ENCODE results near the gene MYH7B. TPM values are rescaled to one million over a fixed set of nuclear protein-coding genes. Genes with fewer than 3 reads are reported as not detected.

MYH7B gene
- total RNA-seq, 1 experiment from 2014 or later, result 0.98 TPM

DNA sequence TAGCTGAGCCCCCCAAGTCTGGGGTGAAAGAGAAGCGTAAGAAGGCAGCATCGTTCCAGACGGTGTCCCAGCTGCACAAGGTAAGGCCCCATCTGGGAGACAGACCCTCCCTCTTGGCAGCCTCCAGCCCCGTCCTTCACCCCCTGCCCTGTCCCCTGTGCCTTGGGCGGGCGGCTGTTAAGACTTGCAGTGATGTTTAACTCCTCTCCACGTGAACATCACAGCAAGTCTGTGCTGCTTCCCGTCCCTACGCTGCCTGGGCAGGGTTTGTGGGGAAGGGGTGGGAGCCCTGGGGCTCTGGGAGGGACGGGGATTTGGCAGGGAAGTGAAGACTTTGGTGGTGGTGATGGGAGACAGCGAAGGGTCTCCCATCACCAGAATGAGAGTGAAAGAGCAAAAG, 34.6 kb downstream of the MYH7B start:
- Mint-ChIP-seq H3K9me3 (no peaks in the 10 kb centered on the region), H3K4me3 (no peak overlapping the region), H3K36me3 (no peaks in the 10 kb centered on the region), H3K27ac (no peak overlapping the region), H3K4me1 (peaks cover 5% of the 10 kb centered on the region), H3K27me3 (ENCODE audit: low read depth) (peaks cover 17% of the 10 kb centered on the region)
- ChIA-PET CTCF (interaction anchor here (1.1 kb wide), 1 partner anchor 116 kb away, joined by 3 read pairs; no protein-coding TSS in a partner anchor), POLR2A (no interaction called here)
- ATAC-seq (no peak), DNase-seq (ENCODE audit: low spot score) (no peak)
- no peak for TF ChIP-seq HMGA2 (CRISPR knock-in tag; IDR thresholded peaks at IDR 0.05)
- TF ChIP-seq, protein P1, sequence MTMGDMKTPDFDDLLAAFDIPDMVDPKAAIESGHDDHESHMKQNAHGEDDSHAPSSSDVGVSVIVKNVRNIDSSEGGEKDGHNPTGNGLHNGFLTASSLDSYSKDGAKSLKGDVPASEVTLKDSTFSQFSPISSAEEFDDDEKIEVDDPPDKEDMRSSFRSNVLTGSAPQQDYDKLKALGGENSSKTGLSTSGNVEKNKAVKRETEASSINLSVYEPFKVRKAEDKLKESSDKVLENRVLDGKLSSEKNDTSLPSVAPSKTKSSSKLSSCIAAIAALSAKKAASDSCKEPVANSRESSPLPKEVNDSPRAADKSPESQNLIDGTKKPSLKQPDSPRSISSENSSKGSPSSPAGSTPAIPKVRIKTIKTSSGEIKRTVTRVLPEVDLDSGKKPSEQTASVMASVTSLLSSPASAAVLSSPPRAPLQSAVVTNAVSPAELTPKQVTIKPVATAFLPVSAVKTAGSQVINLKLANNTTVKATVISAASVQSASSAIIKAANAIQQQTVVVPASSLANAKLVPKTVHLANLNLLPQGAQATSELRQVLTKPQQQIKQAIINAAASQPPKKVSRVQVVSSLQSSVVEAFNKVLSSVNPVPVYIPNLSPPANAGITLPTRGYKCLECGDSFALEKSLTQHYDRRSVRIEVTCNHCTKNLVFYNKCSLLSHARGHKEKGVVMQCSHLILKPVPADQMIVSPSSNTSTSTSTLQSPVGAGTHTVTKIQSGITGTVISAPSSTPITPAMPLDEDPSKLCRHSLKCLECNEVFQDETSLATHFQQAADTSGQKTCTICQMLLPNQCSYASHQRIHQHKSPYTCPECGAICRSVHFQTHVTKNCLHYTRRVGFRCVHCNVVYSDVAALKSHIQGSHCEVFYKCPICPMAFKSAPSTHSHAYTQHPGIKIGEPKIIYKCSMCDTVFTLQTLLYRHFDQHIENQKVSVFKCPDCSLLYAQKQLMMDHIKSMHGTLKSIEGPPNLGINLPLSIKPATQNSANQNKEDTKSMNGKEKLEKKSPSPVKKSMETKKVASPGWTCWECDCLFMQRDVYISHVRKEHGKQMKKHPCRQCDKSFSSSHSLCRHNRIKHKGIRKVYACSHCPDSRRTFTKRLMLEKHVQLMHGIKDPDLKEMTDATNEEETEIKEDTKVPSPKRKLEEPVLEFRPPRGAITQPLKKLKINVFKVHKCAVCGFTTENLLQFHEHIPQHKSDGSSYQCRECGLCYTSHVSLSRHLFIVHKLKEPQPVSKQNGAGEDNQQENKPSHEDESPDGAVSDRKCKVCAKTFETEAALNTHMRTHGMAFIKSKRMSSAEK (CRISPR knock-in tag; IDR thresholded peaks at IDR 0.05; ENCODE audit: borderline replicate concordance), result no peak

DNA sequence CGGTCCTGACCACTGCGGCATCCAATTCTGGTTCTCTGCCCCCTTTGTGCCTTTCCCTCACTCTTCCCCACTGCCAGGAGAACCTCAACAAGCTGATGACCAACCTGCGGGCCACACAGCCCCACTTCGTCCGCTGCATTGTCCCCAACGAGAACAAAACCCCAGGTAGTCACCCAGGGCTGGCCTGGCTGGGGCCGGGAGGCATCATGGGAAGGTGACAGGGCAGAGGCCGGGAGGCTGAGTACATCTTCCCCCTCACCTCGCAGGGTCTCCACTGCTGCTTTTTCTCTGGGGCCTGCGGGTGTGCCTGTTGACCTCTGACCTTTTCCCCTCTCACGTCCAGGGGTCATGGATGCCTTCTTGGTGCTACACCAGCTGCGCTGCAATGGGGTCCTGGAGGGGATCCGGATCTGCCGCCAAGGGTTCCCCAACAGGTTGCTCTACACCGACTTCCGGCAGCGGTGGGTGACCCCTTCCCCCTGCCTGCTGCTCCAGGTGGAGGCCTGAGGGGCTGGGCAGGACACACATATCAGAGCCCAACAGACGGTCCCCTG, 35.1 kb downstream of the MYH7B start:
- ChIA-PET POLR2A (no interaction called here), CTCF (interaction anchor here (1.1 kb wide), 1 partner anchor 116 kb away, joined by 3 read pairs; no protein-coding TSS in a partner anchor)
- TF ChIP-seq GRHL2 (CRISPR knock-in tag; IDR thresholded peaks at IDR 0.05; ENCODE audit: insufficient replicate concordance, severe bottlenecking), result no peak
- no peak for TF ChIP-seq ETV6 (CRISPR knock-in tag; IDR thresholded peaks at IDR 0.05)
- TF ChIP-seq, protein P2, sequence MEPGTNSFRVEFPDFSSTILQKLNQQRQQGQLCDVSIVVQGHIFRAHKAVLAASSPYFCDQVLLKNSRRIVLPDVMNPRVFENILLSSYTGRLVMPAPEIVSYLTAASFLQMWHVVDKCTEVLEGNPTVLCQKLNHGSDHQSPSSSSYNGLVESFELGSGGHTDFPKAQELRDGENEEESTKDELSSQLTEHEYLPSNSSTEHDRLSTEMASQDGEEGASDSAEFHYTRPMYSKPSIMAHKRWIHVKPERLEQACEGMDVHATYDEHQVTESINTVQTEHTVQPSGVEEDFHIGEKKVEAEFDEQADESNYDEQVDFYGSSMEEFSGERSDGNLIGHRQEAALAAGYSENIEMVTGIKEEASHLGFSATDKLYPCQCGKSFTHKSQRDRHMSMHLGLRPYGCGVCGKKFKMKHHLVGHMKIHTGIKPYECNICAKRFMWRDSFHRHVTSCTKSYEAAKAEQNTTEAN (CRISPR knock-in tag; IDR thresholded peaks at IDR 0.05), result no peak
- no peak for TF ChIP-seq NFE2L1 (CRISPR knock-in tag; IDR thresholded peaks at IDR 0.05)
- no peak for TF ChIP-seq NR1H2 (CRISPR knock-in tag; IDR thresholded peaks at IDR 0.05)
- TF ChIP-seq, protein P3, sequence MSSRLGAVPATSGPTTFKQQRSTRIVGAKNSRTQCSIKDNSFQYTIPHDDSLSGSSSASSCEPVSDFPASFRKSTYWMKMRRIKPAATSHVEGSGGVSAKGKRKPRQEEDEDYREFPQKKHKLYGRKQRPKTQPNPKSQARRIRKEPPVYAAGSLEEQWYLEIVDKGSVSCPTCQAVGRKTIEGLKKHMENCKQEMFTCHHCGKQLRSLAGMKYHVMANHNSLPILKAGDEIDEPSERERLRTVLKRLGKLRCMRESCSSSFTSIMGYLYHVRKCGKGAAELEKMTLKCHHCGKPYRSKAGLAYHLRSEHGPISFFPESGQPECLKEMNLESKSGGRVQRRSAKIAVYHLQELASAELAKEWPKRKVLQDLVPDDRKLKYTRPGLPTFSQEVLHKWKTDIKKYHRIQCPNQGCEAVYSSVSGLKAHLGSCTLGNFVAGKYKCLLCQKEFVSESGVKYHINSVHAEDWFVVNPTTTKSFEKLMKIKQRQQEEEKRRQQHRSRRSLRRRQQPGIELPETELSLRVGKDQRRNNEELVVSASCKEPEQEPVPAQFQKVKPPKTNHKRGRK (CRISPR knock-in tag; IDR thresholded peaks at IDR 0.05; ENCODE audit: borderline replicate concordance), result no peak
- TF ChIP-seq, protein P4, sequence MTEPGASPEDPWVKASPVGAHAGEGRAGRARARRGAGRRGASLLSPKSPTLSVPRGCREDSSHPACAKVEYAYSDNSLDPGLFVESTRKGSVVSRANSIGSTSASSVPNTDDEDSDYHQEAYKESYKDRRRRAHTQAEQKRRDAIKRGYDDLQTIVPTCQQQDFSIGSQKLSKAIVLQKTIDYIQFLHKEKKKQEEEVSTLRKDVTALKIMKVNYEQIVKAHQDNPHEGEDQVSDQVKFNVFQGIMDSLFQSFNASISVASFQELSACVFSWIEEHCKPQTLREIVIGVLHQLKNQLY (CRISPR knock-in tag; IDR thresholded peaks at IDR 0.05), result no peak

DNA sequence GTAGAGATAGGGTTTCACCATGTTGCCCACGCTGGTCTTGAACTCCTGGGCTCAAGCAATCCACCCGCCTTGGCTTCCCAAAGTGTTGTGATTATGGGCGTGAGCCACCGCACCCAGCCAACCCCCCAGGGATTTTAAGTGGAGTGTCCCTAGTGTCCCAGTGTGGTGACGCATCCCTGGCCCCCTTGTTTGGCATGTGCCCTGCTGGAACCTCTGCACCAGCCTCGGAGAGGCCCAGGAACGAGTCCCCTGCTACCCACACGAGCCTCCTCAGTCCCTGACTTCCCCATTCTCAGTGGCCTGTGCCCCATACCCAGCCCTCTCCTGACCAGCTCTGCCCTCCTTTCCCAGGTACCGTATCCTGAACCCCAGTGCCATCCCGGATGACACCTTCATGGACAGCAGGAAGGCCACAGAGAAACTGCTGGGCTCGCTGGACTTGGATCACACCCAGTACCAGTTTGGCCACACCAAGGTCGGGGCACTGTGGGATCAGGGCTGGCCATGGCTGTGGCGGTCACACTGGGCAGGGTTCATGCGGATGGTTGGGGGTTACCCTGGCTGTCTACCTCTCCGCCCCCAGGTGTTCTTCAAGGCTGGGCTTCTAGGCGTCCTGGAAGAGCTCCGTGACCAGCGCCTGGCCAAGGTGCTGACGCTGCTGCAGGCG, 37.2 kb downstream of the MYH7B start:
- peaks cover 4% of the 10 kb centered on the region for H3K4me1 Mint-ChIP-seq
- peaks cover 4% of the 10 kb centered on the region; the same call in 1 of the 2 replicates for H3K36me3 Mint-ChIP-seq
- H3K27me3 Mint-ChIP-seq (ENCODE audit: low read depth), result no peaks in the 10 kb centered on the region
- no peaks in the 10 kb centered on the region for H3K9me3 Mint-ChIP-seq
- H3K27ac Mint-ChIP-seq, result no peak overlapping the region
- ATAC-seq, result no peak
- no peak overlapping the region for H3K4me3 Mint-ChIP-seq
- ChIA-PET POLR2A (no interaction called here), CTCF (interaction anchor here (1.2 kb wide), 1 partner anchor 119 kb away, joined by 3 read pairs; no protein-coding TSS in a partner anchor)
- no peak for DNase-seq (ENCODE audit: low spot score)
- TF ChIP-seq, protein P5, sequence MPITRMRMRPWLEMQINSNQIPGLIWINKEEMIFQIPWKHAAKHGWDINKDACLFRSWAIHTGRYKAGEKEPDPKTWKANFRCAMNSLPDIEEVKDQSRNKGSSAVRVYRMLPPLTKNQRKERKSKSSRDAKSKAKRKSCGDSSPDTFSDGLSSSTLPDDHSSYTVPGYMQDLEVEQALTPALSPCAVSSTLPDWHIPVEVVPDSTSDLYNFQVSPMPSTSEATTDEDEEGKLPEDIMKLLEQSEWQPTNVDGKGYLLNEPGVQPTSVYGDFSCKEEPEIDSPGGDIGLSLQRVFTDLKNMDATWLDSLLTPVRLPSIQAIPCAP (CRISPR knock-in tag; IDR thresholded peaks at IDR 0.05), result no peak
- TF ChIP-seq, protein P6, sequence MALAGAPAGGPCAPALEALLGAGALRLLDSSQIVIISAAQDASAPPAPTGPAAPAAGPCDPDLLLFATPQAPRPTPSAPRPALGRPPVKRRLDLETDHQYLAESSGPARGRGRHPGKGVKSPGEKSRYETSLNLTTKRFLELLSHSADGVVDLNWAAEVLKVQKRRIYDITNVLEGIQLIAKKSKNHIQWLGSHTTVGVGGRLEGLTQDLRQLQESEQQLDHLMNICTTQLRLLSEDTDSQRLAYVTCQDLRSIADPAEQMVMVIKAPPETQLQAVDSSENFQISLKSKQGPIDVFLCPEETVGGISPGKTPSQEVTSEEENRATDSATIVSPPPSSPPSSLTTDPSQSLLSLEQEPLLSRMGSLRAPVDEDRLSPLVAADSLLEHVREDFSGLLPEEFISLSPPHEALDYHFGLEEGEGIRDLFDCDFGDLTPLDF (CRISPR knock-in tag; IDR thresholded peaks at IDR 0.05), result no peak
- TF ChIP-seq HMGA2 (CRISPR knock-in tag; IDR thresholded peaks at IDR 0.05), result no peak
- no peak for TF ChIP-seq ZNF219 (CRISPR knock-in tag; IDR thresholded peaks at IDR 0.05; ENCODE audit: borderline replicate concordance)
- TF ChIP-seq ELF4 (CRISPR knock-in tag; IDR thresholded peaks at IDR 0.05; ENCODE audit: low read depth), result no peak
- TF ChIP-seq, protein P2 (CRISPR knock-in tag; IDR thresholded peaks at IDR 0.05), result no peak
- no peak for TF ChIP-seq IRF2 (CRISPR knock-in tag; IDR thresholded peaks at IDR 0.05; ENCODE audit: borderline replicate concordance, low read depth)
- TF ChIP-seq ESRRA (CRISPR knock-in tag; IDR thresholded peaks at IDR 0.05; ENCODE audit: borderline replicate concordance), result no peak
- no peak for TF ChIP-seq SMAD3 (CRISPR knock-in tag; IDR thresholded peaks at IDR 0.05; ENCODE audit: borderline replicate concordance)

More for the DNA sequence above, 35.1 kb downstream of the MYH7B start:
- Mint-ChIP-seq H3K27me3 (ENCODE audit: low read depth) (peaks cover 12% of the 10 kb centered on the region), H3K9me3 (no peaks in the 10 kb centered on the region), H3K36me3 (no peaks in the 10 kb centered on the region), H3K4me3 (no peak overlapping the region), H3K27ac (no peak overlapping the region), H3K4me1 (peaks cover 2% of the 10 kb centered on the region)
- ATAC-seq (no peak), DNase-seq (ENCODE audit: low spot score) (no peak)

Data from WTC11 (cell line).